Measurements from ENCODE around the gene C6orf120.

DNA sequence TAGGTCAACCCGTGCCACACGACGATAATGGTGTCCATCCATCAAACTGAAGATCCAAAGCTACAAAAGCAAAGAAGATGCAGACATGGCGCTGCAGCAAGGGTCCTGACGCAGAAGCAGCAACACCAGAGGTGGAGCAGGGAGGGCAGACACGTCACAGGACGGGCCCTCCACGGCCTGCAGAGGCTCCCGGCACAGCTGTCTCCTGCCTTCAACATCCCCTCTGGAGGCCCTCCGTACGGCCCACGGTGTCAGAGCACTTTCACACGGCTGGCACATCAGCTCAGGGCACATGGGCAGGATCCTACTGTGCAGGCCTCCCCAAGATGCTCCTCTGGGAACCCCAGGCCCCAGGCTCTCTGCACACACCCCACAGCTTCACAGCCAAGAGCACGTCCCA lies 37.7 kb upstream of the C6orf120 start:
- TF ChIP-seq EZH2 (IDR thresholded peaks at IDR 0.05; ENCODE audit: borderline replicate concordance, low read depth, low read length, poor library complexity, severe bottlenecking) = no peak
- TF ChIP-seq, protein P1, sequence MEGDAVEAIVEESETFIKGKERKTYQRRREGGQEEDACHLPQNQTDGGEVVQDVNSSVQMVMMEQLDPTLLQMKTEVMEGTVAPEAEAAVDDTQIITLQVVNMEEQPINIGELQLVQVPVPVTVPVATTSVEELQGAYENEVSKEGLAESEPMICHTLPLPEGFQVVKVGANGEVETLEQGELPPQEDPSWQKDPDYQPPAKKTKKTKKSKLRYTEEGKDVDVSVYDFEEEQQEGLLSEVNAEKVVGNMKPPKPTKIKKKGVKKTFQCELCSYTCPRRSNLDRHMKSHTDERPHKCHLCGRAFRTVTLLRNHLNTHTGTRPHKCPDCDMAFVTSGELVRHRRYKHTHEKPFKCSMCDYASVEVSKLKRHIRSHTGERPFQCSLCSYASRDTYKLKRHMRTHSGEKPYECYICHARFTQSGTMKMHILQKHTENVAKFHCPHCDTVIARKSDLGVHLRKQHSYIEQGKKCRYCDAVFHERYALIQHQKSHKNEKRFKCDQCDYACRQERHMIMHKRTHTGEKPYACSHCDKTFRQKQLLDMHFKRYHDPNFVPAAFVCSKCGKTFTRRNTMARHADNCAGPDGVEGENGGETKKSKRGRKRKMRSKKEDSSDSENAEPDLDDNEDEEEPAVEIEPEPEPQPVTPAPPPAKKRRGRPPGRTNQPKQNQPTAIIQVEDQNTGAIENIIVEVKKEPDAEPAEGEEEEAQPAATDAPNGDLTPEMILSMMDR (conservative IDR thresholded peaks at IDR 0.05; ENCODE audit: low read depth, low read length) = no peak
